GM23248 (cell line): ENCODE data around the gene PRKCE. TPM values are rescaled to one million over a fixed set of nuclear protein-coding genes. Genes with fewer than 3 reads are reported as not detected.
A peak's percentile ranks its signal among the peaks of the same experiment; 100 is the strongest.

Source experiments
- DNase-seq: peaks from one replicate; pipeline ENCODE4 v3.0.0-alpha.2; 2015
- H2AFZ ChIP-seq: fragments of 200-600 bp; sonication (generic); 2 replicates; pipeline ENCODE4 v1.6.1; 2016; ENCODE audit warnings: antibody characterized with exemption
- H3F3A ChIP-seq: fragments of 200-600 bp; sonication (generic); 2 replicates; pipeline ENCODE4 v1.6.1; 2016; ENCODE audit warnings: mild to moderate bottlenecking, antibody characterized with exemption, mixed run types; ENCODE audit not compliant: insufficient read depth
- H3K27ac ChIP-seq: fragments of 200-600 bp; sonication (generic); 2 replicates; pipeline ENCODE4 v1.5.1; 2016; ENCODE audit warnings: mild to moderate bottlenecking
- H3K27me3 ChIP-seq: fragments of 200-600 bp; sonication (generic); replicated peaks from 2 replicates; pipeline ENCODE4 v1.6.1; 2016; ENCODE audit warnings: mild to moderate bottlenecking; ENCODE audit not compliant: insufficient read depth
- H3K36me3 ChIP-seq: fragments of 200-600 bp; sonication (generic); 2 replicates; pipeline ENCODE4 v1.6.1; 2016; ENCODE audit warnings: low read depth, mild to moderate bottlenecking
- H3K4me1 ChIP-seq: fragments of 200-600 bp; sonication (generic); 2 replicates; pipeline ENCODE4 v1.6.1; 2016; ENCODE audit warnings: mild to moderate bottlenecking; ENCODE audit not compliant: insufficient read depth
- H3K4me2 ChIP-seq: fragments of 200-600 bp; sonication (generic); one replicate; pipeline ENCODE4 v1.6.1; 2016; ENCODE audit warnings: mild to moderate bottlenecking; ENCODE audit not compliant: unreplicated experiment
- H3K4me3 ChIP-seq: fragments of 200-600 bp; sonication (generic); 2 replicates; pipeline ENCODE4 v1.5.1; 2016; ENCODE audit warnings: mild to moderate bottlenecking
- H3K79me2 ChIP-seq: fragments of 200-600 bp; sonication (generic); 2 replicates; pipeline ENCODE4 v1.6.1; 2016; ENCODE audit warnings: mild to moderate bottlenecking; ENCODE audit not compliant: insufficient read depth
- H3K9ac ChIP-seq: fragments of 200-600 bp; sonication (generic); 2 replicates; pipeline ENCODE4 v1.6.1; 2016; ENCODE audit warnings: mild to moderate bottlenecking
- H3K9me2 ChIP-seq: fragments of 200-600 bp; sonication (generic); 2 replicates; pipeline ENCODE4 v1.6.1; 2016; ENCODE audit warnings: mixed run types, mild to moderate bottlenecking, moderate library complexity; ENCODE audit not compliant: insufficient read depth
- H3K9me3 ChIP-seq: fragments of 200-600 bp; sonication (generic); one replicate; pipeline ENCODE4 v1.6.1; 2017; ENCODE audit warnings: low read depth
- H4K20me1 ChIP-seq: fragments of 200-600 bp; sonication (generic); 2 replicates; pipeline ENCODE4 v1.6.0; 2016; ENCODE audit not compliant: insufficient read depth
- EZH2 ChIP-seq: fragments of 200-600 bp; sonication (generic); IDR thresholded peaks from 2 replicates; pipeline ENCODE4 v1.6.1; 2018; ENCODE audit warnings: antibody characterized with exemption, mild to moderate bottlenecking; ENCODE audit not compliant: insufficient read depth, poor library complexity, severe bottlenecking
- EZH2phosphoT487 ChIP-seq: fragments of 200-600 bp; sonication (generic); IDR thresholded peaks from 2 replicates; pipeline ENCODE4 v1.6.1; 2018; ENCODE audit warnings: antibody characterized with exemption, moderate library complexity, mild to moderate bottlenecking, low read depth; ENCODE audit not compliant: insufficient read depth
- WGBS, 2 experiments: methylation state at CpG; one replicate each; pipeline ENCODE4 v1.1.6; 2015 to 2017; ENCODE audit warnings: low lambda C conversion rate in 2 of 2, low coverage in 1 of 2; ENCODE audit errors: missing lambda C conversion rate in 2 of 2; 5-methylcytosine and 5-hydroxymethylcytosine counted together
- in situ Hi-C: fragments of 300-500 bp; cut with MboI; formaldehyde crosslinking; loops from 2 replicates; pipeline ENCODE4 v1.15.0; 2020
- polyA plus RNA-seq: library from polyadenylated mRNA; unstranded; fragments of >200 nt; fragmentation: Nextera tagmentation; extraction: Ambion mirVana; gene quantifications from 2 replicates; pipeline ENCODE4 v1.2.1, GENCODE V29; 2016
- total RNA-seq: library from RNA; depleted of rRNA; stranded (reverse); fragments of >200 nt; shearing (Covaris generic); gene quantifications from 2 replicates; pipeline ENCODE4 v1.2.3, GENCODE V29; 2014

The PRKCE gene
- total and polyA plus RNA-seq, 2 experiments from 2014 or later, result 5.9 to 7.0 TPM

- no peak for DNase-seq
- H3K9me3 ChIP-seq, result no peaks in the 10 kb centered on the region
- H3K27ac ChIP-seq, result no peak overlapping the region
- peaks cover 19% of the 10 kb centered on the region for H3K79me2 ChIP-seq
- no peak overlapping the region for H3K9ac ChIP-seq
- no peaks in the 10 kb centered on the region for H4K20me1 ChIP-seq
- in situ Hi-C loops, result no loop called here
- TF ChIP-seq EZH2, result no peak
- no peak for TF ChIP-seq EZH2phosphoT487
- no peaks in the 10 kb centered on the region for H3K36me3 ChIP-seq
- no peaks in the 10 kb centered on the region for H3K27me3 ChIP-seq
- no peak overlapping the region for H2AFZ ChIP-seq
- H3K4me3 ChIP-seq, result no peak overlapping the region
- no peak overlapping the region for H3K4me2 ChIP-seq
- H3F3A ChIP-seq, result peaks cover 40% of the 10 kb centered on the region
- H3K4me1 ChIP-seq, result peaks cover 62% of the 10 kb centered on the region
- H3K9me2 ChIP-seq, result no peaks in the 10 kb centered on the region
- WGBS, 2 experiments, result 91 to 95% methylated on average over 11 of the region's 11 CpGs
Measured at GRCh38 chr2:45965871-45966498, 314.5 kb downstream of the PRKCE start.

DNA sequence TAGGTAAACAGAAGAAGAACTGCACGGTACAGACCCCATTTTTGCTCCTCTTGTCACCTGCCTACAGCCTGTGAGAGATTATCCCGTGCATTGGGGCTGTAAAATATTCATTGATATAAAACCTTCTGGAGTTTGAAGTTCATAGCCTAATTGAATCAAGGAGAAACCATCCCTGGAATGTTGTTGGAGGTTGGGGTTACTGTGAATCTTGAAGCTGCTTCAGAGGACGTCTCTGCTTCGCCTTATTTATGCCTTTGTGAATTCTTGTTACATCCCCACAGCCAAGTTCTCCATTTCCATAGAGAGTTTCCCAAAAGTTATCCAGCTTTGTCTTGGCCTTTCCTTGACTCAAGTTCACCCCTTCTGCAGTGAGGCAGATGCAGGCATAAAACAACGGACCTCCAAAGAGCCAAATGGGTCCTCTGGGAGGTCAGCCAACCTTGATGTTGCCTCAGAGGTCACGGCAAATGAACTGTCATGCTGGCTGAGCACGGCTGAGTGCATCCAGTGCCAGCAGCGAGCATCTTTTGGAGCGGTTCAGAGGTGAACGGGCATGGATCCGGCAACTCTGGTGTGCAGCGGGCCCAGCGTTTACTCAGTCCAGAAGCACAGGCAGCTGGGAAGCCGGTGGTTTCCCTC, 317.6 kb downstream of the PRKCE start:
- H3K9me2 ChIP-seq, result peaks cover 8% of the 10 kb centered on the region
- H4K20me1 ChIP-seq, result no peaks in the 10 kb centered on the region
- no peaks in the 10 kb centered on the region for H3K36me3 ChIP-seq
- H3K9ac ChIP-seq, result no peak overlapping the region
- peak; percentile 12 for DNase-seq
- peaks cover 33% of the 10 kb centered on the region for H3K4me1 ChIP-seq
- no peak overlapping the region for H3K4me3 ChIP-seq
- no peaks in the 10 kb centered on the region for H3K27me3 ChIP-seq
- in situ Hi-C loops, result no loop called here
- no peak overlapping the region for H3K27ac ChIP-seq
- H3K9me3 ChIP-seq, result no peaks in the 10 kb centered on the region
- TF ChIP-seq EZH2, result no peak
- TF ChIP-seq EZH2phosphoT487, result no peak
- H2AFZ ChIP-seq, result no peak overlapping the region
- WGBS, 2 experiments, result 77 to 83% methylated on average over 14 of the region's 14 CpGs
- peaks cover 17% of the 10 kb centered on the region for H3F3A ChIP-seq
- H3K79me2 ChIP-seq, result peaks cover 15% of the 10 kb centered on the region
- H3K4me2 ChIP-seq, result peak overlapping the region; percentile 22

- H4K20me1 ChIP-seq, result no peaks in the 10 kb centered on the region
- in situ Hi-C loops, result no loop called here
Measured at GRCh38 chr2:45973426-45973825, 322.0 kb downstream of the PRKCE start.

GRCh38 chr2:45974056-45974455, 322.6 kb downstream of the PRKCE start:
- no peak overlapping the region for H2AFZ ChIP-seq
- no peak overlapping the region for H3K27ac ChIP-seq
- no peaks in the 10 kb centered on the region for H3F3A ChIP-seq
- WGBS, 2 experiments, result 85 to 87% methylated on average over 4 of the region's 4 CpGs
- TF ChIP-seq EZH2phosphoT487 (no peak), EZH2 (no peak)
- DNase-seq, result no peak
- H3K27me3 ChIP-seq, result no peaks in the 10 kb centered on the region
- no peaks in the 10 kb centered on the region for H3K36me3 ChIP-seq
- H3K9me2 ChIP-seq, result peaks cover 8% of the 10 kb centered on the region
- no peak overlapping the region for H3K4me3 ChIP-seq
- H4K20me1 ChIP-seq, result no peaks in the 10 kb centered on the region
- in situ Hi-C loops, result no loop called here
- peaks cover 9% of the 10 kb centered on the region for H3K4me1 ChIP-seq
- H3K79me2 ChIP-seq, result no peaks in the 10 kb centered on the region; the same call in none of the 2 replicates
- no peaks in the 10 kb centered on the region for H3K9me3 ChIP-seq
- no peak overlapping the region for H3K4me2 ChIP-seq
- no peak overlapping the region for H3K9ac ChIP-seq

More at GRCh38 chr2:45973426-45973825, 322.0 kb downstream of the PRKCE start:
- Histone ChIP-seq H3K4me3 (no peak overlapping the region), H3K4me2 (no peak overlapping the region), H3K27me3 (no peaks in the 10 kb centered on the region), H3K9me3 (no peaks in the 10 kb centered on the region), H3K36me3 (no peaks in the 10 kb centered on the region), H3K9ac (no peak overlapping the region), H3F3A (no peaks in the 10 kb centered on the region), H3K4me1 (peaks cover 15% of the 10 kb centered on the region), H3K27ac (no peak overlapping the region), H2AFZ (no peak overlapping the region), H3K9me2 (peaks cover 8% of the 10 kb centered on the region), H3K79me2 (no peaks in the 10 kb centered on the region; the same call in none of the 2 replicates)
- TF ChIP-seq EZH2, result no peak
- no peak for TF ChIP-seq EZH2phosphoT487
- no peak for DNase-seq
- 83 to 86% methylated on average over 4 of the region's 4 CpGs for WGBS, 2 experiments
